ENCODE results near the gene VGLL1. TPM values are rescaled to one million over a fixed set of nuclear protein-coding genes. Genes with fewer than 3 reads are reported as not detected.

VGLL1 gene, protein sequence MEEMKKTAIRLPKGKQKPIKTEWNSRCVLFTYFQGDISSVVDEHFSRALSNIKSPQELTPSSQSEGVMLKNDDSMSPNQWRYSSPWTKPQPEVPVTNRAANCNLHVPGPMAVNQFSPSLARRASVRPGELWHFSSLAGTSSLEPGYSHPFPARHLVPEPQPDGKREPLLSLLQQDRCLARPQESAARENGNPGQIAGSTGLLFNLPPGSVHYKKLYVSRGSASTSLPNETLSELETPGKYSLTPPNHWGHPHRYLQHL
- total RNA-seq (not detected), polyA plus RNA-seq (not detected)

DNA sequence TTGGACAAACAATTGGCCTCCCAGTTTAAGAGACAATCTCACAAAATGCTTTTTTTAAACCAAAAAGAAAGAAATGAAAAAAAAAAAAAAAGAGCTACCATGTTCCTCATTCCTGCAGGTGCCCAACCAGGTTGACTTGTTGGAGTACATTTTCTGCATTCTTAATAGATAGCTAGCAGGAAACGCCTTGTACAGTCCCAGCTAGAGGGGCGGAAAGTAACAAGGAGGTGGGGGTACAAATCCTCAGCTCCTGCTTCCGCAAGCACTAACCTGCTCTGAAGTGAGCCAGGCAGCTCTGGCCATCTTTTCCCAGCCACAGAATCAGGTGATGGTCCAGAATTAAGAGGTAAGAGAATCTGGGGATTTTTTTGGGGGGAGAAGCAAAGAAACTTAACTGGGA is at the start of gene VGLL1:
TSS of gene VGLL1 (plus strand) at position 265 of the 400 bp plus-strand sequence. CDS start 3,806 bp downstream, outside the sequence.
- Mint-ChIP-seq H3K9me3 (peaks cover 0 to 1% (median 0%) of the 10 kb centered on the region in 5 donors), H3K27ac (no peak within 1 kb of the TSS), H3K4me1 (no peaks in the 10 kb centered on the region), H3K27me3 (peaks cover 4 to 21% of the 10 kb centered on the region in 2 donors), H3K36me3 (no peaks in the 10 kb centered on the region), H3K4me3 (no peak within 1 kb of the TSS)
- CTCF ChIA-PET = no interaction called here
- no peak within 1 kb of the TSS for H3K4me3 ChIP-seq (ENCODE audit: low read length)
- no peaks in the 10 kb centered on the region for H3K36me3 ChIP-seq (ENCODE audit: insufficient read depth, low read length)
- no peaks in the 10 kb centered on the region for H3K9me3 ChIP-seq (ENCODE audit: low read length)
- H3K27me3 ChIP-seq (ENCODE audit: insufficient read depth, low read length, poor library complexity, severe bottlenecking) = no peaks in the 10 kb centered on the region
- H3K4me1 ChIP-seq (ENCODE audit: insufficient read depth, low read length) = no peaks in the 10 kb centered on the region
- H3K27ac ChIP-seq (ENCODE audit: low read depth, low read length) = no peak within 1 kb of the TSS
- no peak for DNase-seq
- POLR2A ChIA-PET = interaction anchor here (0.7 kb wide), 1 partner anchor 1490 kb away, joined by 5 read pairs; no protein-coding TSS in a partner anchor

- Mint-ChIP-seq H3K27ac (no peak within 1 kb of the TSS), H3K4me3 (no peak within 1 kb of the TSS), H3K9me3 (no peaks in the 10 kb centered on the region), H3K36me3 (no peaks in the 10 kb centered on the region), H3K27me3 (peaks cover 24 to 73% of the 10 kb centered on the region in 2 donors), H3K4me1 (no peaks in the 10 kb centered on the region)
- Histone ChIP-seq H3K27ac (ENCODE audit: low read depth, low read length) (no peak within 1 kb of the TSS), H3K4me1 (ENCODE audit: insufficient read depth, low read length) (no peaks in the 10 kb centered on the region), H3K36me3 (ENCODE audit: insufficient read depth, low read length) (no peaks in the 10 kb centered on the region), H3K4me3 (ENCODE audit: low read length) (no peak within 1 kb of the TSS), H3K9me3 (ENCODE audit: low read length) (no peaks in the 10 kb centered on the region), H3K27me3 (ENCODE audit: insufficient read depth, low read length, poor library complexity, severe bottlenecking) (no peaks in the 10 kb centered on the region)
- CTCF ChIA-PET = no interaction called here
- no peak for DNase-seq
- POLR2A ChIA-PET = no interaction called here
Observed at GRCh38 chrX:136487647-136488046, 44.4 kb upstream of the VGLL1 start, which contains the start of gene BRS3. TSS of gene BRS3 (plus strand) at chrX:136487947. CDS start at chrX:136488115, 168 bp downstream.

DNA sequence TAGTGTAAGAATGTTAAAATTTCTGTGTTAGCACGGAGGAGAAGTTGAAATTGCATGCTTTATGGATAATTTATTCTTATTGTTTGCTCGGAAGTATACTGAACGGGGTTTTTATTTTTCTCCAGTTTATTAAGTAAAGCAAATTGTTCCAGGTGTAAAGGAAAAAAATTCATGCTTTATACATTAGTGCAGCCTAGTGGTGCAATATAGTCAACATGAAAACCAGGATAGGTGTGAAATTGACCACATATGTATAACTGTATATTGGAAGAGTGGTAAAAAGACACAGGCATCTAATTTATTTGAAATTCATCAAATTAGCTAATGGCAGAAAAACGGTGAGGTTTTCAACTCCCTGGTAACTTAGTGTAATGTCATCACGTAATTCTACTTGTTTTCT is 43.3 kb upstream of the VGLL1 start:
- no peaks in the 10 kb centered on the region for H3K4me1 ChIP-seq (ENCODE audit: insufficient read depth, low read length)
- DNase-seq = no peak
- ChIA-PET CTCF (no interaction called here), POLR2A (no interaction called here)
- H3K27ac ChIP-seq (ENCODE audit: low read depth, low read length) = no peak overlapping the region
- no peaks in the 10 kb centered on the region for H3K9me3 Mint-ChIP-seq
- H3K9me3 ChIP-seq (ENCODE audit: low read length) = no peaks in the 10 kb centered on the region
- H3K27me3 Mint-ChIP-seq = peaks cover 28 to 64% of the 10 kb centered on the region in 2 donors
- H3K4me3 Mint-ChIP-seq = no peak overlapping the region
- H3K36me3 ChIP-seq (ENCODE audit: insufficient read depth, low read length) = no peaks in the 10 kb centered on the region
- no peaks in the 10 kb centered on the region for H3K4me1 Mint-ChIP-seq
- no peak overlapping the region for H3K27ac Mint-ChIP-seq
- H3K27me3 ChIP-seq (ENCODE audit: insufficient read depth, low read length, poor library complexity, severe bottlenecking) = no peaks in the 10 kb centered on the region
- H3K36me3 Mint-ChIP-seq = no peaks in the 10 kb centered on the region
- H3K4me3 ChIP-seq (ENCODE audit: low read length) = no peak overlapping the region

DNA sequence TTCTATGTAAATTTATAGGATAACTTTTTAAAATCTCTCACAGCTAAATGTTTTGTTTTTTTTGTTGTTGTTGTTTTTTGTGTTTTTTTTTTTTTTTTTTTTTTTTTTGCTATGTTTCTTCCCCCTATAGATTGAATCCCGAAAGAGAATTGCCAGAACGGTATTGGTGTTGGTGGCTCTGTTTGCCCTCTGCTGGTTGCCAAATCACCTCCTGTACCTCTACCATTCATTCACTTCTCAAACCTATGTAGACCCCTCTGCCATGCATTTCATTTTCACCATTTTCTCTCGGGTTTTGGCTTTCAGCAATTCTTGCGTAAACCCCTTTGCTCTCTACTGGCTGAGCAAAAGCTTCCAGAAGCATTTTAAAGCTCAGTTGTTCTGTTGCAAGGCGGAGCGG is 40.2 kb upstream of the VGLL1 start:
- H3K27ac ChIP-seq (ENCODE audit: low read depth, low read length) = no peak overlapping the region
- H3K36me3 ChIP-seq (ENCODE audit: insufficient read depth, low read length) = no peaks in the 10 kb centered on the region
- no peak for DNase-seq
- POLR2A ChIA-PET = interaction anchor here (0.6 kb wide), 2 partner anchors 16 to 1088 kb away, joined by 4 to 5 read pairs; no protein-coding TSS in a partner anchor
- no peaks in the 10 kb centered on the region for H3K9me3 Mint-ChIP-seq
- no peaks in the 10 kb centered on the region for H3K9me3 ChIP-seq (ENCODE audit: low read length)
- peaks cover 5% of the 10 kb centered on the region for H3K4me1 ChIP-seq (ENCODE audit: insufficient read depth, low read length)
- CTCF ChIA-PET = no interaction called here
- peaks cover 21 to 44% of the 10 kb centered on the region in 2 donors for H3K27me3 Mint-ChIP-seq
- no peak overlapping the region for H3K4me3 ChIP-seq (ENCODE audit: low read length)
- no peak overlapping the region for H3K27ac Mint-ChIP-seq
- peaks cover 0 to 2% (median 0%) of the 10 kb centered on the region in 3 donors for H3K36me3 Mint-ChIP-seq
- peaks cover 5 to 6% (median 6%) of the 10 kb centered on the region in 3 donors for H3K4me1 Mint-ChIP-seq
- H3K4me3 Mint-ChIP-seq = no peak overlapping the region
- no peaks in the 10 kb centered on the region for H3K27me3 ChIP-seq (ENCODE audit: insufficient read depth, low read length, poor library complexity, severe bottlenecking)

DNA sequence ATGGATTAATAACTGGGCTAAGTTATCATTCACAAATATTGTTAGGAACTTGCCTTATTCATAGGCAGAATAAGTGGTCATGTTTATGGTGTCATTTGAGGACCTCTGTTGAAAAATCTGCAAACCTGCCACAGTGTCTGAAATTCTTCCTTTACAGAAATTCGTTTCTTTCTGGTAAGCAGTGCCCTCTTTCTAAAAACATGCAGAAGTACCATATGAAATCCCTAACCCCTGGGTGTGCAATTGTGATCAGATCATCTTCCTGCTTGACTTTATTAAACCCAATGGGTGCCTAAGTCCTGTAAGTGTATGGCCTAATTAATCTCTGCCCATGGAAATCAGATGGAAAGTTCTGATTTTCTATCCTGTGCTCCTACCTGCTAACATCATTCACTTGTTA is 39.0 kb upstream of the VGLL1 start:
- H3K36me3 ChIP-seq (ENCODE audit: insufficient read depth, low read length) = no peaks in the 10 kb centered on the region
- no peaks in the 10 kb centered on the region for H3K9me3 Mint-ChIP-seq
- no peak overlapping the region for H3K4me3 ChIP-seq (ENCODE audit: low read length)
- H3K27ac Mint-ChIP-seq = no peak overlapping the region
- peaks cover 0 to 4% (median 0%) of the 10 kb centered on the region in 3 donors for H3K36me3 Mint-ChIP-seq
- peaks cover 5% of the 10 kb centered on the region for H3K4me1 ChIP-seq (ENCODE audit: insufficient read depth, low read length)
- ChIA-PET CTCF (no interaction called here), POLR2A (no interaction called here)
- H3K4me3 Mint-ChIP-seq = no peak overlapping the region
- no peak overlapping the region for H3K27ac ChIP-seq (ENCODE audit: low read depth, low read length)
- DNase-seq = no peak
- H3K9me3 ChIP-seq (ENCODE audit: low read length) = no peaks in the 10 kb centered on the region
- peaks cover 18 to 36% of the 10 kb centered on the region in 2 donors for H3K27me3 Mint-ChIP-seq
- no peaks in the 10 kb centered on the region for H3K27me3 ChIP-seq (ENCODE audit: insufficient read depth, low read length, poor library complexity, severe bottlenecking)
- peaks cover 5 to 8% (median 6%) of the 10 kb centered on the region in 3 donors for H3K4me1 Mint-ChIP-seq

GRCh38 chrX:136495043-136495442 is 37.0 kb upstream of the VGLL1 start:
- Histone ChIP-seq H3K4me1 (ENCODE audit: insufficient read depth, low read length) (peaks cover 16% of the 10 kb centered on the region), H3K27me3 (ENCODE audit: insufficient read depth, low read length, poor library complexity, severe bottlenecking) (no peaks in the 10 kb centered on the region), H3K36me3 (ENCODE audit: insufficient read depth, low read length) (no peaks in the 10 kb centered on the region), H3K4me3 (ENCODE audit: low read length) (no peak overlapping the region), H3K27ac (ENCODE audit: low read depth, low read length) (no peak overlapping the region), H3K9me3 (ENCODE audit: low read length) (no peaks in the 10 kb centered on the region)
- CTCF ChIA-PET = no interaction called here
- Mint-ChIP-seq H3K4me3 (peak overlapping the region in 1 of 7 donors; percentile 43), H3K4me1 (peaks cover 13 to 25% (median 21%) of the 10 kb centered on the region in 3 donors), H3K27ac (peak overlapping the region in 2 of 8 donors; percentile 21 to 50), H3K9me3 (no peaks in the 10 kb centered on the region), H3K27me3 (peaks cover 17 to 20% of the 10 kb centered on the region in 2 donors), H3K36me3 (peaks cover 0 to 8% (median 0%) of the 10 kb centered on the region in 3 donors)
- POLR2A ChIA-PET = no interaction called here
- DNase-seq = no peak

DNA sequence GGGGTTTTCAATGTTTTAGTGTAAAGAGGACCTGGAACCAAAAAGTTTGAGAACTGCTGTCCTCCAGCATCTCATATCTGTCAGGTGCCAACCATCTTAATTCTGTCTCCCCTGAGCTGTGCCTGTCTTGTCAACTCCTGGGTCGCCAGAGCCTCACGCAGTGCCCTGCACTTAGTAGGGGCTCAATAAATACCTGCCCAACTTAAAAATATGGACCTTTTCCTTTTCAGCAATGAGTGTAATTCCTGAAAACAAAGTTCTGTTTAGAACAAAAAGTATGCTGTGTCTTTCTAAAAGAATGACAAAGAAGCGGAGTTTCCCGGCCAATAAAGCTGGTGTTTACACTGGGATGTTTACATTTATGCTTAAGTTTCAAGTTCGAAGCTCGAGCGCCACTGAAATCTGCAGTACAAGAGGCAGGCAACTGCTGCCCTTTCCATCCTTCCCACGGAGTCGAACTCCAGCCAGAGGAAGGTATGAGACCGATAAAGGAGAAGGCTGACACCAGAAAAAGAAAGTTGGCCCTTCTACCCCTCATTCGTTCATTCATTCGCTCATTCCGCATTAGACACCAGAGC is 35.7 kb upstream of the VGLL1 start:
- peak overlapping the region; percentile 78 for H3K4me3 ChIP-seq (ENCODE audit: low read length)
- no peaks in the 10 kb centered on the region for H3K27me3 ChIP-seq (ENCODE audit: insufficient read depth, low read length, poor library complexity, severe bottlenecking)
- H3K27ac ChIP-seq (ENCODE audit: low read depth, low read length) = peak overlapping the region; percentile 77
- peak overlapping the region; percentile 87 to 93 (median 90) for H3K4me3 Mint-ChIP-seq
- no peaks in the 10 kb centered on the region for H3K36me3 ChIP-seq (ENCODE audit: insufficient read depth, low read length)
- H3K9me3 ChIP-seq (ENCODE audit: low read length) = no peaks in the 10 kb centered on the region
- no peak for DNase-seq
- POLR2A ChIA-PET = interaction anchor here (0.6 to 1.5 kb wide), 3 partner anchors 383 to 523 kb away, joined by 3 to 5 read pairs (median 3); partner anchors contain the start of genes MMGT1 and RBMX
- peaks cover 0 to 13% (median 0%) of the 10 kb centered on the region in 3 donors for H3K36me3 Mint-ChIP-seq
- H3K4me1 Mint-ChIP-seq = peaks cover 13 to 25% (median 21%) of the 10 kb centered on the region in 3 donors
- no peaks in the 10 kb centered on the region for H3K9me3 Mint-ChIP-seq
- H3K27me3 Mint-ChIP-seq = peaks cover 9 to 14% of the 10 kb centered on the region in 2 donors
- CTCF ChIA-PET = no interaction called here
- peak overlapping the region; percentile 92 to 99 (median 98) for H3K27ac Mint-ChIP-seq
- H3K4me1 ChIP-seq (ENCODE audit: insufficient read depth, low read length) = peaks cover 16% of the 10 kb centered on the region

Data from CD8-positive, alpha-beta memory T cell (primary cell).